Endothelial cell of umbilical vein (primary cell): ENCODE data around the gene COL26A1. TPM values are rescaled to one million over a fixed set of nuclear protein-coding genes. Genes with fewer than 3 reads are reported as not detected.

ENCODE experiments used
- BruUV-seq: library from RNA; stranded (reverse); fragments of 400-500 nt; replicated peaks from 2 replicates; lab custom pipeline; 2021; lab: Mats Ljungman, UMichigan
- CTCF ChIA-PET: fragments of 300-600, 350-600 bp; sonication (Branson Sonifier 250); formaldehyde crosslinking; loops from one replicate; lab custom pipeline; 2021; ENCODE audit warnings: antibody characterized with exemption, inconsistent platforms; lab: Charles Lee
- POLR2A ChIA-PET: fragments of 300-600, 350-600 bp; sonication (Branson Sonifier 250); formaldehyde crosslinking; loops from one replicate; lab custom pipeline; 2021; ENCODE audit warnings: antibody characterized with exemption, inconsistent platforms; lab: Charles Lee
- DNase-seq: peaks from one replicate; pipeline ENCODE4 v3.0.0-alpha.2; 2011; ENCODE audit warnings: low read depth, low spot score
- FAIRE-seq: peaks from 2 replicates; lab custom pipeline; 2011; peaks lifted over from hg19 to GRCh38; lab: Jason Lieb, UNC
- H2AFZ ChIP-seq: 2 replicates; pipeline ENCODE4 v1.6.0; 2012; ENCODE audit warnings: low read depth, low read length, control low read depth, inconsistent platforms
- H3K27ac ChIP-seq: 2 replicates; pipeline ENCODE4 v1.5.1; 2011; ENCODE audit warnings: low read depth, mild to moderate bottlenecking, control low read depth, low read length, moderate library complexity; ENCODE audit not compliant: insufficient read depth
- H3K27me3 ChIP-seq, 2 experiments: 2 replicates each; pipeline versions ENCODE4 v1.6.0 to v1.6.1; 2011; ENCODE audit warnings: low read length in 2 of 2, mixed read lengths in 1 of 2; ENCODE audit not compliant: control insufficient read depth in 2 of 2, insufficient read depth in 2 of 2
- H3K36me3 ChIP-seq, 2 experiments: 2 replicates in 1 of 2; 3 replicates in 1 of 2; pipeline ENCODE4 v1.5.1; 2011; ENCODE audit warnings: low read length in 2 of 2, mild to moderate bottlenecking in 1 of 2, moderate library complexity in 1 of 2; ENCODE audit not compliant: control insufficient read depth in 2 of 2, insufficient read depth in 2 of 2; ENCODE audit errors: extremely low read depth in 1 of 2
- H3K4me1 ChIP-seq: 3 replicates; pipeline ENCODE4 v1.5.1; 2011; ENCODE audit warnings: mild to moderate bottlenecking, low read length; ENCODE audit not compliant: control insufficient read depth, insufficient read depth; ENCODE audit errors: extremely low read depth
- H3K4me2 ChIP-seq: 2 replicates; pipeline ENCODE4 v1.6.1; 2011; ENCODE audit warnings: low read length, control low read depth, mixed read lengths; ENCODE audit not compliant: insufficient read depth
- H3K4me3 ChIP-seq, 3 experiments: fragments of 200-600 bp in 1 of 3; sonication (generic), shearing (Covaris generic) in 1 of 3; replicated peaks in 1 of 3; 2 replicates each; pipeline ENCODE4 v1.5.1; 2011 to 2016; ENCODE audit warnings: control low read depth in 3 of 3, low read length in 3 of 3, mild to moderate bottlenecking in 2 of 3, inconsistent platforms in 1 of 3, low read depth in 1 of 3, moderate library complexity in 1 of 3; ENCODE audit not compliant: insufficient read depth in 1 of 3
- H3K79me2 ChIP-seq: 2 replicates; pipeline ENCODE4 v1.6.0; 2012; ENCODE audit warnings: low read length, inconsistent platforms; ENCODE audit not compliant: control insufficient read depth, insufficient read depth
- H3K9ac ChIP-seq: replicated peaks from 2 replicates; pipeline ENCODE3; 2011; ENCODE audit warnings: low read length, control low read depth; ENCODE audit not compliant: insufficient read depth; ENCODE audit errors: extremely low read depth
- H3K9me1 ChIP-seq: replicated peaks from 3 replicates; pipeline ENCODE4 v1.6.0; 2011; ENCODE audit warnings: mild to moderate bottlenecking, low read length; ENCODE audit not compliant: control insufficient read depth, insufficient read depth; ENCODE audit errors: extremely low read depth
- H3K9me3 ChIP-seq: replicated peaks from 2 replicates; pipeline ENCODE4 v1.5.1; 2012; ENCODE audit warnings: low read length, inconsistent platforms; ENCODE audit not compliant: control insufficient read depth, insufficient read depth
- H4K20me1 ChIP-seq: replicated peaks from 2 replicates; pipeline ENCODE3; 2011; ENCODE audit warnings: mild to moderate bottlenecking, low read length; ENCODE audit not compliant: control insufficient read depth, insufficient read depth; ENCODE audit errors: extremely low read depth
- CTCF ChIP-seq, 2 donors: IDR thresholded peaks; 1 replicate in 1 of 2; 2 replicates in 1 of 2; pipeline ENCODE4 v1.5.1; 2011; ENCODE audit warnings: low read length in 2 of 2, mild to moderate bottlenecking in 2 of 2, moderate library complexity in 2 of 2, control low read depth in 1 of 2, inconsistent platforms in 1 of 2, low read depth in 1 of 2; ENCODE audit not compliant: insufficient read depth in 1 of 2; ENCODE audit errors: extremely low read depth in 1 of 2
- EZH2 ChIP-seq: IDR thresholded peaks from 2 replicates; pipeline ENCODE4 v1.6.1; 2012; ENCODE audit warnings: borderline replicate concordance, low read depth, mild to moderate bottlenecking, moderate library complexity, low read length, inconsistent platforms; ENCODE audit not compliant: severe bottlenecking
- FOS ChIP-seq: IDR thresholded peaks from 2 replicates; pipeline ENCODE4 v1.6.1; 2011; ENCODE audit warnings: mild to moderate bottlenecking, low read length, moderate library complexity, borderline replicate concordance; ENCODE audit not compliant: insufficient read depth
- GATA2 ChIP-seq: IDR thresholded peaks from 2 replicates; pipeline ENCODE4 v1.7.0; 2011; ENCODE audit warnings: low read depth, mild to moderate bottlenecking, moderate library complexity, mixed read lengths, low read length; ENCODE audit not compliant: insufficient read length, insufficient read depth
- JUN ChIP-seq: IDR thresholded peaks from 2 replicates; pipeline ENCODE4 v1.6.1; 2011; ENCODE audit warnings: borderline replicate concordance, low read depth; ENCODE audit not compliant: insufficient read length, insufficient read depth
- MAX ChIP-seq: IDR thresholded peaks from 2 replicates; pipeline ENCODE4 v1.6.1; 2011; ENCODE audit not compliant: insufficient read depth, insufficient read length
- MYC ChIP-seq: IDR thresholded peaks from one replicate; pipeline ENCODE4 v1.6.1; 2011; ENCODE audit warnings: mild to moderate bottlenecking, low read depth, low read length
- POLR2A ChIP-seq: IDR thresholded peaks from 2 replicates; pipeline ENCODE4 v1.6.1; 2012; ENCODE audit warnings: low read depth, mild to moderate bottlenecking, control low read depth, low read length
- POLR2AphosphoS5 ChIP-seq: IDR thresholded peaks from 2 replicates; pipeline ENCODE4 v1.6.1; 2012; ENCODE audit warnings: low read depth, mild to moderate bottlenecking, control low read depth, low read length, moderate library complexity; ENCODE audit not compliant: insufficient read depth
- dilution Hi-C: fragments of 300-500 bp; cut with MboI; formaldehyde crosslinking; loops from one replicate; pipeline ENCODE4 v1.15.0; 2019; ENCODE audit warnings: low sequenced_read_pairs; ENCODE audit not compliant: extremely low pct_ligation_motif_present
- intact Hi-C: fragments of 100-400 bp; cut with micrococcal nuclease; formaldehyde crosslinking; loops from one replicate; pipeline ENCODE4 v1.10.0; 2022
- polyA plus RNA-seq, 4 experiments: library from polyadenylated mRNA; depleted of rRNA in 3 of 4; stranded (reverse) in 3 of 4; unstranded in 1 of 4; fragments of >200 nt; gene quantifications; 2 replicates each; pipeline versions ENCODE4 v1.2.1 to v1.2.3, GENCODE V29; 2011 to 2012; ENCODE audit warnings: missing spikeins in 1 of 4
- total RNA-seq: library from RNA; stranded (reverse); gene quantifications from 2 replicates; pipeline ENCODE4 v1.2.3, GENCODE V29; 2021

The COL26A1 gene
- total and polyA plus RNA-seq, 2 donors (not counting 3 experiments of a cell fraction or from before 2014, with no cell fraction given), result not detected

- Histone ChIP-seq H3K27ac (no peak overlapping the region), H3K79me2 (no peaks in the 10 kb centered on the region), H3K4me2 (no peak overlapping the region), H3K4me1 (no peaks in the 10 kb centered on the region), H3K27me3 (peaks cover 0 to 1% of the 10 kb centered on the region in 2 experiments), H3K9ac (no peak overlapping the region), H3K36me3 (no peaks in the 10 kb centered on the region), H4K20me1 (no peaks in the 10 kb centered on the region), H3K9me1 (no peaks in the 10 kb centered on the region), H2AFZ (no peak overlapping the region), H3K9me3 (no peaks in the 10 kb centered on the region), H3K4me3 (no peak overlapping the region)
- FAIRE-seq (no peak), DNase-seq (no peak)
- intact Hi-C loops (no loop called here), dilution Hi-C loops (no loop called here)
- POLR2A ChIA-PET, result no interaction called here
- TF ChIP-seq FOS (no peak), POLR2A (no peak), JUN (no peak), MYC (no peak), POLR2AphosphoS5 (no peak), CTCF (IDR thresholded peaks at IDR 0.05; ENCODE audit: extremely low read depth in 1 of 2, insufficient read depth in 1 of 2, low read depth in 1 of 2, low read length in 2 of 2) (no peak), EZH2 (no peak), MAX (no peak), GATA2 (no peak)
- CTCF ChIA-PET, result interaction anchor here (1.6 to 3.2 kb wide), 2 partner anchors 9 to 144 kb away, joined by 3 to 12 read pairs; partner anchors contain the start of gene COL26A1
- no TSS peak for BruUV-seq
Observed at GRCh38 chr7:101507327-101507726, 144.7 kb downstream of the COL26A1 start.
